ENCODE measurements around the gene STX18. TPM values are rescaled to one million over a fixed set of nuclear protein-coding genes. Genes with fewer than 3 reads are reported as not detected.
"Not testable (repeated sequence)": the region's sequence is repeated elsewhere in the genome, so short reads cannot be mapped to it uniquely, and the experiment has no call there.

The STX18 gene
- polyA plus RNA-seq, 1 experiment = 27.0 TPM

DNA sequence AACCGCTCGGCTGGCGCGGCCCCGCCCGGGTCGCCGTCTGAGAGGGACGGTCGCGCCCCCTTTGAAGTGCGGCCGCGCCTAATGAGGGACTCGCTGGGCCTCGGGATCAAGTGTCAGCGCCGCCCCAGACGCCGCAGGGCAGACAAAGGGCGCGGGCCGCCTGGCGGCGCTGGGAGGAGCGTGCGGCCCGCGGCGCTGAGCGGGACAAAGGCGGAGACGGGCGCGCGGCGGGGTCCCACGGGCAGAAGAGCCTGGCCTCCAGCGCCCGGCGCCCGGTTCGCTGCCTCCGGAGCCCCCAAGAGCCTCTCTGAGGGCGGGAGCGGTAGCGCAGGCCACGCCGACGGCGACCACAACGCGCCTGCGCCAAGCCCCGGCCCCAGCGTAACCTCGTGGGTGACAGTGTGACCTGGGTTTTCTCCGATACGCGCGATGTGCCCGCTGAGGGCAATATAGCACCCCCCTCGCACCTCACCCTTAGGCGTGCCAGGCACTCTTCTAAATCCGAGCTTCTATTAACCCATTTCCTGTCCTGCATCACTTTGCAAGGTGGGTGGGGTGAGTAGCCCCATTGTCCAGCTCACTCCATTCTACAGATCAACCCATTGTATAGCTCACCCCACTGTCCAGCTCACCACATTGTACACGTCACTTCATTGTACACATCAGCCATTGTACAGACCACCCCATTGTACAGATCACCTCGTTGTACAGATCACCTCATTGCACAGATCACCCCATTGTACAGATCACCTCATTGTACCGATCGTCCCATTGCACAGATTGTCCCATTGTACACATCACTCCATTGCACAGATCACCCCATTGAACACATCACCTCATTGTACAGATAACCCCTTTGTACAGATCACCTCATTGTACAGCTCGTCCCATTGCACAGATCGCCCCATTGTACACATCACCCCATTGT is 33.7 kb upstream of the STX18 start:
- Histone ChIP-seq H3K4me3 (ENCODE audit: low read depth, low read length) (peak overlapping the region; percentile 63), H3K27me3 (ENCODE audit: control insufficient read depth, insufficient read depth, low read length) (no peaks in the 10 kb centered on the region), H3K9me3 (ENCODE audit: control insufficient read depth, insufficient read depth, low read length) (no peaks in the 10 kb centered on the region), H3K27ac (ENCODE audit: low read depth, low read length) (no peak overlapping the region)
- TF ChIP-seq, protein P1, sequence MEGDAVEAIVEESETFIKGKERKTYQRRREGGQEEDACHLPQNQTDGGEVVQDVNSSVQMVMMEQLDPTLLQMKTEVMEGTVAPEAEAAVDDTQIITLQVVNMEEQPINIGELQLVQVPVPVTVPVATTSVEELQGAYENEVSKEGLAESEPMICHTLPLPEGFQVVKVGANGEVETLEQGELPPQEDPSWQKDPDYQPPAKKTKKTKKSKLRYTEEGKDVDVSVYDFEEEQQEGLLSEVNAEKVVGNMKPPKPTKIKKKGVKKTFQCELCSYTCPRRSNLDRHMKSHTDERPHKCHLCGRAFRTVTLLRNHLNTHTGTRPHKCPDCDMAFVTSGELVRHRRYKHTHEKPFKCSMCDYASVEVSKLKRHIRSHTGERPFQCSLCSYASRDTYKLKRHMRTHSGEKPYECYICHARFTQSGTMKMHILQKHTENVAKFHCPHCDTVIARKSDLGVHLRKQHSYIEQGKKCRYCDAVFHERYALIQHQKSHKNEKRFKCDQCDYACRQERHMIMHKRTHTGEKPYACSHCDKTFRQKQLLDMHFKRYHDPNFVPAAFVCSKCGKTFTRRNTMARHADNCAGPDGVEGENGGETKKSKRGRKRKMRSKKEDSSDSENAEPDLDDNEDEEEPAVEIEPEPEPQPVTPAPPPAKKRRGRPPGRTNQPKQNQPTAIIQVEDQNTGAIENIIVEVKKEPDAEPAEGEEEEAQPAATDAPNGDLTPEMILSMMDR (IDR thresholded peaks at IDR 0.05; ENCODE audit: low read depth, low read length) = peak; percentile 39; the same call in 1 of the 2 replicates
- ChIA-PET CTCF (interaction anchor here (0.6 to 2.5 kb wide), 9 partner anchors 11 to 94 kb away, joined by 3 to 9 read pairs (median 4); partner anchors contain the start of gene STX18), POLR2A (interaction anchor here (0.6 to 1.0 kb wide), 2 partner anchors 20 to 85 kb away, joined by 4 to 6 read pairs; no protein-coding TSS in a partner anchor)
- DNase-seq (ENCODE audit: low read depth, low spot score) = no peak

DNA sequence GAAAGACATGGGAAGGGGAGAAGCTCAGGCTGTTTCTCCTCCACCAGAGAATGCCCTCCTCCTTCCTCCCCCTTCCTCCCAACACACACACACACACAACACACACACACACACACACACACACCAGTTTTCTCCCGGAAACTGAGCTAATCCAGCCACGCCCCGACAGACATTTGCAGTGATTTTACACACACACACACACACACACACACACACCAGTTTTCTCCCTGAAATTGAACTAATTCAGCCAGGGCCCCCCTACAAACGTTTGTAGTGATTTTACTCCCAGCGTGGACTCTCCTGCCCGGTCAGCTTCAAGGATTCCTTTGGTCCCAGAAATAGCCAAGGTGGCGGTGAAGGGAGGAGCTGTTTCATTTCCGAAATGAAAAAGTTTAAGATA is 32.9 kb upstream of the STX18 start:
- no peaks in the 10 kb centered on the region for H3K27me3 ChIP-seq (ENCODE audit: control insufficient read depth, insufficient read depth, low read length)
- ChIA-PET CTCF (interaction anchor here (0.6 to 2.5 kb wide), 13 partner anchors 10 to 94 kb away, joined by 3 to 9 read pairs (median 3); partner anchors contain the start of gene STX18), POLR2A (interaction anchor here (0.7 to 1.0 kb wide), 2 partner anchors 11 to 19 kb away, joined by 4 to 5 read pairs; no protein-coding TSS in a partner anchor)
- H3K4me3 ChIP-seq (ENCODE audit: low read depth, low read length) = peak overlapping the region; percentile 63
- TF ChIP-seq, protein P1 (IDR thresholded peaks at IDR 0.05; ENCODE audit: low read depth, low read length) = no peak
- DNase-seq (ENCODE audit: low read depth, low spot score) = no peak
- no peak overlapping the region for H3K27ac ChIP-seq (ENCODE audit: low read depth, low read length)
- no peaks in the 10 kb centered on the region; the same call in 1 of the 2 replicates for H3K9me3 ChIP-seq (ENCODE audit: control insufficient read depth, insufficient read depth, low read length)

DNA sequence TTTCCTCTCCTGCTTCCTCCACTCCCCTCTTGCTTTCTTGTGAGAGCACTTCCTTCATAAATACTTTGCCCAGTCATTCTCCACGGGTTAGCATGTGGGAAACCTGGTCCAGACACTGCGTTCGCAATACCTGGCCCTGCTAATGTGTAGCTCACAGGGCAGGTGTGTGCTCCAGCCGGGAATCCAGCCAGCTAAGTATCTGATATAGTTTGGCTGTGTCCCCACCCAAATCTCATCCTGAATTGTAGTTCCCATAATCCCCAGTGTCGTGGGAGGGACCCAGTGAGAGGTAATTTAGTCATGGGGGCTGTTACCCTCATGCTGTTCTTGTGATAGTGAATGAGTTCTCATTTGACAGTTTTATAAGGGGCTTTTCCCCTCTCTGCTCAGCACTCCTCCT is 32.2 kb upstream of the STX18 start:
- H3K9me3 ChIP-seq (ENCODE audit: control insufficient read depth, insufficient read depth, low read length) = no peaks in the 10 kb centered on the region; the same call in 1 of the 2 replicates
- H3K27ac ChIP-seq (ENCODE audit: low read depth, low read length) = no peak overlapping the region
- POLR2A ChIA-PET = interaction anchor here (0.7 kb wide), 1 partner anchor 12 kb away, joined by 5 read pairs; no protein-coding TSS in a partner anchor
- no peak overlapping the region for H3K4me3 ChIP-seq (ENCODE audit: low read depth, low read length)
- H3K27me3 ChIP-seq (ENCODE audit: control insufficient read depth, insufficient read depth, low read length) = no peaks in the 10 kb centered on the region
- no peak for DNase-seq (ENCODE audit: low read depth, low spot score)
- CTCF ChIA-PET = interaction anchor here (1.2 to 2.5 kb wide), 5 partner anchors 9 to 95 kb away, joined by 3 to 9 read pairs (median 4); no protein-coding TSS in a partner anchor
- TF ChIP-seq, protein P1 (IDR thresholded peaks at IDR 0.05; ENCODE audit: low read depth, low read length) = no peak

DNA sequence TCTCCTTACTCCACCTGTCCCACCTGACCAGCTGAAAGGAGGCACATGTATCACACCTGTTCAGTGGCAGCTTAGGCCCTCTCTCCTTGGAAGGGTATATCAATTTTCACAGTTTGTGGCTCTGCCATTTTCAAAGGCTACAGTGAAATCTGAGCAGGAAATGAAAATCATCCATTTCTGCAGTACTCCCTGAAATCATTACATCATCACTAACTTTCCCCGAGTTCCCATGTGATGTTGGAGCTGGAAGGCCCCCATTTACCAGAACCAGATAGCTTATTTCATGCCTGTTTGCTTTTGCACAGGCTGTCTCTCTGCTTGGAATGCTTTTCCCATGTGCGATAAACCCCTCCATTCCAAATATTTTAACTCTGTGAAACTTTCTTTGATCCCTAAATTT is 31.0 kb upstream of the STX18 start:
- Histone ChIP-seq H3K27ac (ENCODE audit: low read depth, low read length) (no peak overlapping the region), H3K9me3 (ENCODE audit: control insufficient read depth, insufficient read depth, low read length) (no peaks in the 10 kb centered on the region; the same call in 1 of the 2 replicates), H3K27me3 (ENCODE audit: control insufficient read depth, insufficient read depth, low read length) (no peaks in the 10 kb centered on the region), H3K4me3 (ENCODE audit: low read depth, low read length) (no peak overlapping the region)
- ChIA-PET POLR2A (no interaction called here), CTCF (interaction anchor here (0.9 to 1.2 kb wide), 2 partner anchors 65 to 96 kb away, joined by 3 to 4 read pairs; no protein-coding TSS in a partner anchor)
- no peak for DNase-seq (ENCODE audit: low read depth, low spot score)
- TF ChIP-seq, protein P1 (IDR thresholded peaks at IDR 0.05; ENCODE audit: low read depth, low read length) = no peak

DNA sequence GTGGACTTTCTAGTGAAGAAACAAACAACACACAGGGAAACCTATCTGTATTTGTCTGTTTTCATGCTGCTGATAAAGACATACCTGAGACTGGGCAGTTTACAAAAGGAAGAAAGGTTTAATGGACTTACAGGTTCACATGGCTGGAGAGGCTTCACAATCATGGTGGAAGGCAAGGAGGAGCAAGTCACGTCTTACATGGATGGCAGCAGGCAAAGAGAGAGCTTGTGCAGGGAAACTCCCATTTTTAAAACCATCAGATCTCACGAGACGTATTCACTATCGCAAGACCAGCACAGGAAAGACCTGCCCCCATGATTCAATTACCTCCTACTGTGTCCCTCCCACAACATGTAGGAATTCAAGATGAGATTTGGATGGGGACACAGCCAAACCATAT is 28.0 kb upstream of the STX18 start:
- POLR2A ChIA-PET; H3K27ac ChIP-seq (ENCODE audit: low read depth, low read length); CTCF ChIA-PET; H3K4me3 ChIP-seq (ENCODE audit: low read depth, low read length); DNase-seq (ENCODE audit: low read depth, low spot score); H3K9me3 ChIP-seq (ENCODE audit: control insufficient read depth, insufficient read depth, low read length); H3K27me3 ChIP-seq (ENCODE audit: control insufficient read depth, insufficient read depth, low read length): not testable (repeated sequence)

All from AG04450 (cell line).